HG02981 (cell line): ENCODE data around the gene TLE4.
"Not testable (repeated sequence)": the region's sequence is repeated elsewhere in the genome, so short reads cannot be mapped to it uniquely, and the experiment has no call there.

Experiments
- ATAC-seq: cut with Tn5 transposase; IDR thresholded peaks from one replicate; pipeline ENCODE4 v1.9.1; 2021; ENCODE audit warnings: mild to moderate bottlenecking, moderate library complexity; ENCODE audit not compliant: unreplicated experiment

TLE4 gene

GRCh38 chr9:79571309-79572031, at the start of gene TLE4:
TLE4 (plus strand) TSS chr9:79571965; CDS start chr9:79572791, 826 bp downstream.
- peak; percentile 80 for ATAC-seq

- no peak for ATAC-seq
These were observed 49.0 kb upstream of the TLE4 start for GRCh38 chr9:79522793-79523192.

- ATAC-seq = no peak
These were observed 47.5 kb upstream of the TLE4 start for GRCh38 chr9:79524266-79524665.

- peak; percentile 49 for ATAC-seq
These were observed 45.6 kb upstream of the TLE4 start for GRCh38 chr9:79526149-79526672.

GRCh38 chr9:79535534-79535933, 36.2 kb upstream of the TLE4 start:
- ATAC-seq = no peak

GRCh38 chr9:79537838-79538237, 33.9 kb upstream of the TLE4 start:
- no peak for ATAC-seq

- ATAC-seq = no peak
These were observed 28.8 kb upstream of the TLE4 start for GRCh38 chr9:79542735-79543620.

GRCh38 chr9:79544375-79544774, 27.4 kb upstream of the TLE4 start:
- not testable (repeated sequence) for ATAC-seq

GRCh38 chr9:79551586-79551985, 20.2 kb upstream of the TLE4 start:
- ATAC-seq = no peak

GRCh38 chr9:79551994-79552393, 19.8 kb upstream of the TLE4 start:
- ATAC-seq = no peak

- ATAC-seq = no peak
These were observed 16.2 kb upstream of the TLE4 start for GRCh38 chr9:79555474-79556089.

GRCh38 chr9:79559495-79560181, 12.1 kb upstream of the TLE4 start:
- ATAC-seq = no peak

GRCh38 chr9:79562749-79563386, 8.9 kb upstream of the TLE4 start:
- ATAC-seq = no peak

- ATAC-seq = no peak
These were observed 7.7 kb upstream of the TLE4 start for GRCh38 chr9:79564105-79564504.

GRCh38 chr9:79565245-79565644, 6.5 kb upstream of the TLE4 start:
- ATAC-seq = peak; percentile 93

GRCh38 chr9:79567671-79568098, 4.1 kb upstream of the TLE4 start:
- ATAC-seq = no peak

GRCh38 chr9:79568337-79569101, 3.2 kb upstream of the TLE4 start:
- ATAC-seq = no peak

- no peak for ATAC-seq
These were observed 1.8 kb upstream of the TLE4 start for GRCh38 chr9:79569814-79570447.
